WTC11 (cell line): ENCODE data around the gene SLC4A8.

Source experiments
- AR ChIP-seq: fragments of 250-450 bp; sonication (Bioruptor Pico); IDR thresholded peaks from 2 replicates; pipeline ENCODE4 v1.9.0; 2021; ENCODE audit warnings: mild to moderate bottlenecking
- CTCF ChIP-seq: fragments of 200-600 bp; IDR thresholded peaks from 2 replicates; pipeline ENCODE4 v1.8.0; 2022; ENCODE audit warnings: antibody characterized with exemption
- GABPB1 ChIP-seq: sonication (generic); formaldehyde crosslinking; IDR thresholded peaks from 2 replicates; pipeline ENCODE4 v1.8.1; 2023; ENCODE audit warnings: mild to moderate bottlenecking, missing genetic modification reagents
- MAX ChIP-seq: sonication (generic); formaldehyde crosslinking; IDR thresholded peaks from 2 replicates; pipeline ENCODE4 v1.8.0; 2022; ENCODE audit warnings: mild to moderate bottlenecking, missing genetic modification reagents
- MLX ChIP-seq: sonication (generic); formaldehyde crosslinking; IDR thresholded peaks from 2 replicates; pipeline ENCODE4 v1.8.1; 2023; ENCODE audit warnings: mild to moderate bottlenecking, missing genetic modification reagents, moderate library complexity
- NFE2L1 ChIP-seq: sonication (generic); formaldehyde crosslinking; IDR thresholded peaks from 2 replicates; pipeline ENCODE4 v1.8.1; 2023; ENCODE audit warnings: missing genetic modification reagents
- RORB ChIP-seq: fragments of 250-450 bp; sonication (Bioruptor Pico); IDR thresholded peaks from 2 replicates; pipeline ENCODE4 v1.9.0; 2021; ENCODE audit warnings: mild to moderate bottlenecking
- SP1 ChIP-seq: sonication (generic); formaldehyde crosslinking; conservative IDR thresholded peaks from 2 replicates; pipeline ENCODE4 v1.8.1; 2022; ENCODE audit warnings: missing genetic modification reagents
- STAT6 ChIP-seq: sonication (generic); formaldehyde crosslinking; conservative IDR thresholded peaks from 2 replicates; pipeline ENCODE4 v1.8.1; 2023; ENCODE audit warnings: mild to moderate bottlenecking, low read depth, missing genetic modification reagents, moderate library complexity
- ZBTB21 ChIP-seq: sonication (generic); formaldehyde crosslinking; IDR thresholded peaks from 2 replicates; pipeline ENCODE4 v1.8.1; 2023; ENCODE audit warnings: mild to moderate bottlenecking, missing genetic modification reagents, borderline replicate concordance
- ZNF263 ChIP-seq: sonication (generic); formaldehyde crosslinking; IDR thresholded peaks from 2 replicates; pipeline ENCODE4 v1.8.1; 2022; ENCODE audit warnings: low read depth, mild to moderate bottlenecking, moderate library complexity, missing genetic modification reagents

GRCh38 chr12:51538599-51538998 lies 114.0 kb downstream of the SLC4A8 start:
- no peak for TF ChIP-seq CTCF
- no peak for TF ChIP-seq GABPB1
- TF ChIP-seq RORB (CRISPR knock-in tag) = no peak
- no peak for TF ChIP-seq NFE2L1 (CRISPR knock-in tag)
- TF ChIP-seq ZBTB21 (CRISPR knock-in tag) = no peak
- no peak for TF ChIP-seq AR (CRISPR knock-in tag)
- no peak for TF ChIP-seq MAX (CRISPR knock-in tag)
- TF ChIP-seq STAT6 = no peak
- no peak for TF ChIP-seq ZNF263 (CRISPR knock-in tag)
- no peak for TF ChIP-seq SP1 (CRISPR knock-in tag)
- no peak for TF ChIP-seq MLX (CRISPR knock-in tag)
